Peyer's patch (tissue), 4 donors: ENCODE results near the gene ADAMTSL2. TPM values are rescaled to one million over a fixed set of nuclear protein-coding genes. Genes with fewer than 3 reads are reported as not detected.

Source experiments
- DNase-seq, 3 donors: peaks; one replicate each; pipeline ENCODE4 v3.0.0-alpha.2; 2017 to 2019
- H3K27ac ChIP-seq, 4 donors: fragments of 200-600 bp; sonication (generic); one replicate each; pipeline ENCODE4 v1.5.1; 2016 to 2019
- H3K27me3 ChIP-seq, 2 donors: fragments of 200-600 bp; sonication (generic); one replicate each; pipeline ENCODE4 v1.5.1; 2019
- H3K36me3 ChIP-seq, 3 donors: fragments of 200-600 bp; sonication (generic); one replicate each; pipeline ENCODE4 v1.5.1; 2016 to 2019
- H3K4me1 ChIP-seq, 4 donors: fragments of 200-600 bp; sonication (generic); one replicate each; pipeline ENCODE4 v1.5.1; 2016 to 2019
- H3K4me3 ChIP-seq, 4 donors: fragments of 200-600 bp; sonication (generic); 1 replicate in 3 of 4; 2 replicates in 1 of 4; pipeline ENCODE4 v1.5.1; 2016 to 2019; ENCODE audit warnings: mild to moderate bottlenecking in 1 of 4
- H3K9me3 ChIP-seq, 4 donors: fragments of 200-600 bp; sonication (generic); one replicate each; pipeline ENCODE4 v1.5.1; 2016 to 2019; ENCODE audit warnings: mild to moderate bottlenecking in 1 of 4
- CTCF ChIP-seq, 6 experiments: fragments of 450-650 bp in 4 of 6; fragments of 200-600 bp in 2 of 6; sonication (generic) in 1 of 6; IDR thresholded peaks; one replicate each; pipeline ENCODE4 v1.5.1; 2017 to 2019; ENCODE audit warnings: antibody characterized with exemption in 6 of 6, mild to moderate bottlenecking in 3 of 6, moderate library complexity in 1 of 6
- POLR2A ChIP-seq, 2 donors: fragments of 450-650 bp; IDR thresholded peaks; one replicate each; pipeline ENCODE4 v1.5.1; 2017; ENCODE audit warnings: antibody characterized with exemption in 2 of 2, mild to moderate bottlenecking in 2 of 2, moderate library complexity in 2 of 2
- total RNA-seq, 4 donors: library from RNA; depleted of rRNA; stranded (reverse); fragments of >200 nt; gene quantifications; one replicate each; pipeline ENCODE4 v1.1.0, GENCODE V29; 2016

ADAMTSL2 gene
- total RNA-seq, 4 donors from 2014 or later: 0.40 to 14.0 (median 1.8) TPM

DNA sequence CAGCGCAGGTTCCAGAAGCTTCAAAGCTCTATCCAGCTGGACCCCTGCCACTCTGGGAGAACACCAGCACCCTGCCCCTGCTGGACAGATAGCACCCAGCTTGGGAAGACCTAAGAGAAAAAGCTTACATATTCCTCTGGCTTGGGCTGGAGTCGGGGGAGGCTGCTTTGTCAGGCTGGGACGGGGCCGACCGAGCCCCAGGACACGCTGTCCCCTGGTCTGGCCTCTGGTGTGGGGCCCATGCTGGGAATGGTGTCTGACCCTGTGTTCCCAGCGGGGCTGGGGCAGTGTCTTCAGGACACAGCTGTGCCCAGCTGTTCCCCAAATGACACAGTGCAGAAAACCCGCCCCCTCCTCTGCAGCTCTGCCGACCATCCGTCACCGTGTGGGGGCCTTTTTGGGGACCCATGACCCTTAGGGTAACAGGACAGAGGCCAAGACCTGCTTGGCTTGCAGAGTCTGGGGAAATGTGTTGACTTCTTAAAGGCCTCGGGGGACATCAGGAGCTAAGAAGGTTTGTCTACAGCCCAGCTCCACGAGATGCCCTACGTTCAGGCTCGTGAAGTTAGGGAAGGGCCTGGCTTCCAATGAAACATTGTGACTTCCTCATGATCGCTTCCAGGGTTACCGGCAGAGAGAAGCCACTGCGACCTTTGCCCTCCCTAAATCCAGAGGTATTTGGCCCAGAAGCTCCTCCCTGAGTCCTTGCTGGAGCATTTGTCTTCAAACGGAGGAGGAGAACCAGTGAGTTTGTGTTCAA lies 35.2 kb upstream of the ADAMTSL2 start:
- no peak for TF ChIP-seq POLR2A (IDR thresholded peaks at IDR 0.05)
- TF ChIP-seq CTCF (IDR thresholded peaks at IDR 0.05): no peak
- Histone ChIP-seq H3K4me1 (peaks cover 0 to 6% (median 0%) of the 10 kb centered on the region in 4 donors), H3K27me3 (peaks cover 0 to 5% of the 10 kb centered on the region in 2 donors), H3K9me3 (peaks cover 0 to 5% (median 0%) of the 10 kb centered on the region in 4 donors), H3K27ac (peak overlapping the region in 3 of 4 donors; percentile 23 to 51 (median 38)), H3K4me3 (no peak overlapping the region), H3K36me3 (no peaks in the 10 kb centered on the region)
- DNase-seq: no peak

DNA sequence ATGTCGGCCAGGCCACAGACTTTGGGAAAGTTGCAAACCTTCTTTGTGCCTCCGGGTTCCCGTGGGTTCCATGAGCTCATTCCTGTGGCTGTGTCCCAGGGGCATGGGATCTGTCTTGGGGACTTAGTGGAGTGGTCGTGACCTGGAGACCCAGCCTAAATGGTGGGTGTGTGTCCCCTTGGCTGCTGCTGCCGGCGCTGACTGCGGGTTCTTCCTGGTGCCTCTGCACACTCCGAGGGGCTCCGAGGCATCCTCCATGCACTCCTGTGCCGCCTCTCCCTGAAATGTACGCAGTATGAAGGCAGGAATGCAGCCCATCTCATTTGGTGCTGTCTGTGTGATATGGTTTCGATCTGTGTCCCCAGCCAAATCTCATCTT lies 34.6 kb upstream of the ADAMTSL2 start:
- Histone ChIP-seq H3K4me1 (peaks cover 0 to 6% (median 0%) of the 10 kb centered on the region in 4 donors), H3K9me3 (peaks cover 0 to 5% (median 0%) of the 10 kb centered on the region in 4 donors)
- no peak for DNase-seq

GRCh38 chr9:133502112-133502511 lies 32.4 kb upstream of the ADAMTSL2 start:
- Histone ChIP-seq H3K36me3 (no peaks in the 10 kb centered on the region), H3K4me3 (no peak overlapping the region), H3K27ac (no peak overlapping the region), H3K27me3 (peaks cover 0 to 1% of the 10 kb centered on the region in 2 donors), H3K4me1 (peaks cover 0 to 6% (median 0%) of the 10 kb centered on the region in 4 donors), H3K9me3 (peaks cover 0 to 5% (median 0%) of the 10 kb centered on the region in 4 donors)
- DNase-seq: no peak
- TF ChIP-seq POLR2A (IDR thresholded peaks at IDR 0.05): no peak
- no peak for TF ChIP-seq CTCF (IDR thresholded peaks at IDR 0.05)

More for the DNA sequence above, 34.6 kb upstream of the ADAMTSL2 start:
- Histone ChIP-seq H3K36me3 (no peaks in the 10 kb centered on the region), H3K27ac (peak overlapping the region in 3 of 4 donors; percentile 23 to 51 (median 25)), H3K4me3 (no peak overlapping the region), H3K27me3 (peaks cover 0 to 5% of the 10 kb centered on the region in 2 donors)
- TF ChIP-seq CTCF (IDR thresholded peaks at IDR 0.05): no peak
- no peak for TF ChIP-seq POLR2A (IDR thresholded peaks at IDR 0.05)

- no peak for DNase-seq
- TF ChIP-seq POLR2A (IDR thresholded peaks at IDR 0.05) (no peak), CTCF (IDR thresholded peaks at IDR 0.05) (no peak)
- peak overlapping the region in 2 of 4 donors; percentile 22 to 27 for H3K27ac ChIP-seq
Measured at GRCh38 chr9:133505186-133505830, 29.2 kb upstream of the ADAMTSL2 start.

GRCh38 chr9:133505901-133506652 lies 28.4 kb upstream of the ADAMTSL2 start:
- no peak for TF ChIP-seq CTCF (IDR thresholded peaks at IDR 0.05)
- TF ChIP-seq POLR2A (IDR thresholded peaks at IDR 0.05): no peak
- peaks cover 0 to 13% (median 5%) of the 10 kb centered on the region in 4 donors for H3K4me1 ChIP-seq
- H3K27ac ChIP-seq: peak overlapping the region in 3 of 4 donors; percentile 22 to 38 (median 27)
- no peaks in the 10 kb centered on the region for H3K27me3 ChIP-seq
- no peaks in the 10 kb centered on the region for H3K36me3 ChIP-seq
- DNase-seq: no peak
- peaks cover 0 to 5% (median 0%) of the 10 kb centered on the region in 4 donors for H3K9me3 ChIP-seq
- no peak overlapping the region for H3K4me3 ChIP-seq

More at GRCh38 chr9:133505186-133505830, 29.2 kb upstream of the ADAMTSL2 start:
- Histone ChIP-seq H3K4me3 (no peak overlapping the region), H3K9me3 (peaks cover 0 to 5% (median 0%) of the 10 kb centered on the region in 4 donors), H3K27me3 (no peaks in the 10 kb centered on the region), H3K4me1 (peaks cover 0 to 13% (median 5%) of the 10 kb centered on the region in 4 donors), H3K36me3 (no peaks in the 10 kb centered on the region)
